ENCODE data around the gene PTPN23.

DNA sequence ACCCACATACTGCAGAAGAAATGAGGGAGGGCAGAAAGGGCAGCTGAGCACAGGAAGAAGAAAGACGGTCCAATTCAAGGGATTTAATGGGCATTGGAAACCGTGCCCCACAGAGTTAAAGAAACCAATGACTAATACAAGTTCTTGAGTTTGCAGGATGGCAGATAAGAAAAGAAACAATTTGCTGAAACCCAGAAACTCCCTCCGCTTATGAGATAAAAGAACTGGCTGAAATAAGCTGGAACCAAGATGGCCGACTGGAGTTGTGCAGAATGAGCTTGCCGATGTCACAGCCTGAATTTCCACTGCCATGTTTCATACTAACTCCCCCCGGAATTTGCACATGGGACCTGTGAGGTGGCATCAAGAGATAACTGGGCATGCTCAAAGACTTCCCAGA, 47.8 kb downstream of the PTPN23 start:
- TF ChIP-seq CTCF (IDR thresholded peaks at IDR 0.05 in 8 of 11, conservative IDR thresholded peaks at IDR 0.05 in 3 of 11), result no peak
- TF ChIP-seq POLR2AphosphoS5 (IDR thresholded peaks at IDR 0.05), result no peak

All from spleen (tissue), 7 donors.